Measurements from ENCODE around the gene WDR53.
"Not testable (repeated sequence)": the region's sequence is repeated elsewhere in the genome, so short reads cannot be mapped to it uniquely, and the experiment has no call there.

WDR53 gene

GRCh38 chr3:196517162-196517800, 51.1 kb downstream of the WDR53 start:
- DNase-seq, result no peak

- no peak for DNase-seq
Measured at GRCh38 chr3:196514913-196515621, 53.3 kb downstream of the WDR53 start, which contains the start of gene SMCO1. Gene SMCO1 (minus strand): TSS chr3:196515346. CDS start chr3:196515209, 137 bp downstream.

- no peak for DNase-seq
Measured at GRCh38 chr3:196514350-196514716, 54.0 kb downstream of the WDR53 start.

- no peak for DNase-seq
Measured at GRCh38 chr3:196513697-196514349, 54.5 kb downstream of the WDR53 start.

GRCh38 chr3:196511646-196512425, 56.5 kb downstream of the WDR53 start:
- not testable (repeated sequence) for DNase-seq

- DNase-seq, result not testable (repeated sequence)
Measured at GRCh38 chr3:196511108-196511507, 57.2 kb downstream of the WDR53 start.

- DNase-seq, result no peak
Measured at GRCh38 chr3:196506687-196507086, 61.7 kb downstream of the WDR53 start.

GRCh38 chr3:196504556-196504955, 63.8 kb downstream of the WDR53 start:
- no peak for DNase-seq

All from T-helper 1 cell (primary cell).